Measurements from ENCODE around the gene PDZRN3. TPM values are rescaled to one million over a fixed set of nuclear protein-coding genes. Genes with fewer than 3 reads are reported as not detected.

The PDZRN3 gene
- total RNA-seq, 2 experiments from 2014 or later = not detected

GRCh38 chr3:73484656-73485248, 140.0 kb downstream of the PDZRN3 start:
- H3K36me3 Mint-ChIP-seq (ENCODE audit: low read depth) = no peaks in the 10 kb centered on the region
- H3K9me3 Mint-ChIP-seq (ENCODE audit: insufficient read depth) = no peaks in the 10 kb centered on the region
- H3K27me3 Mint-ChIP-seq (ENCODE audit: low read depth) = peaks cover 6% of the 10 kb centered on the region
- DNase-seq (no peak), ATAC-seq (no peak)
- no peak overlapping the region for H3K4me3 Mint-ChIP-seq
- no peaks in the 10 kb centered on the region for H3K4me1 Mint-ChIP-seq (ENCODE audit: low read depth)
- ChIA-PET POLR2A (no interaction called here), CTCF (interaction anchor here (0.6 kb wide), 1 partner anchor 1762 kb away, joined by 3 read pairs; no protein-coding TSS in a partner anchor)
- no peak overlapping the region for H3K27ac Mint-ChIP-seq

GRCh38 chr3:73481888-73482287, 142.9 kb downstream of the PDZRN3 start:
- Mint-ChIP-seq H3K27ac (no peak overlapping the region), H3K4me1 (ENCODE audit: low read depth) (no peaks in the 10 kb centered on the region), H3K27me3 (ENCODE audit: low read depth) (peaks cover 10% of the 10 kb centered on the region), H3K9me3 (ENCODE audit: insufficient read depth) (no peaks in the 10 kb centered on the region), H3K4me3 (no peak overlapping the region), H3K36me3 (ENCODE audit: low read depth) (no peaks in the 10 kb centered on the region)
- DNase-seq (no peak), ATAC-seq (no peak)
- ChIA-PET CTCF (no interaction called here), POLR2A (no interaction called here)

GRCh38 chr3:73480187-73480672, 144.5 kb downstream of the PDZRN3 start:
- no peak for ATAC-seq
- H3K27me3 Mint-ChIP-seq (ENCODE audit: low read depth) = peaks cover 12% of the 10 kb centered on the region
- H3K27ac Mint-ChIP-seq = no peak overlapping the region

GRCh38 chr3:73479325-73479724, 145.4 kb downstream of the PDZRN3 start:
- ChIA-PET POLR2A (no interaction called here), CTCF (no interaction called here)
- ATAC-seq = no peak
- H3K27ac Mint-ChIP-seq = no peak overlapping the region
- H3K4me1 Mint-ChIP-seq (ENCODE audit: low read depth) = no peaks in the 10 kb centered on the region
- no peak for DNase-seq
- peaks cover 14% of the 10 kb centered on the region for H3K27me3 Mint-ChIP-seq (ENCODE audit: low read depth)
- H3K36me3 Mint-ChIP-seq (ENCODE audit: low read depth) = no peaks in the 10 kb centered on the region
- H3K4me3 Mint-ChIP-seq = no peak overlapping the region
- no peaks in the 10 kb centered on the region for H3K9me3 Mint-ChIP-seq (ENCODE audit: insufficient read depth)

More at GRCh38 chr3:73480187-73480672, 144.5 kb downstream of the PDZRN3 start:
- Mint-ChIP-seq H3K36me3 (ENCODE audit: low read depth) (no peaks in the 10 kb centered on the region), H3K4me3 (no peak overlapping the region), H3K9me3 (ENCODE audit: insufficient read depth) (no peaks in the 10 kb centered on the region), H3K4me1 (ENCODE audit: low read depth) (no peaks in the 10 kb centered on the region)
- CTCF ChIA-PET = no interaction called here
- POLR2A ChIA-PET = no interaction called here
- no peak for DNase-seq

- ChIA-PET POLR2A (no interaction called here), CTCF (no interaction called here)
- H3K4me1 Mint-ChIP-seq (ENCODE audit: low read depth) = no peaks in the 10 kb centered on the region
- no peak overlapping the region for H3K27ac Mint-ChIP-seq
- peaks cover 12% of the 10 kb centered on the region for H3K27me3 Mint-ChIP-seq (ENCODE audit: low read depth)
- H3K4me3 Mint-ChIP-seq = no peak overlapping the region
- no peak for DNase-seq
- no peaks in the 10 kb centered on the region for H3K36me3 Mint-ChIP-seq (ENCODE audit: low read depth)
- ATAC-seq = no peak
- H3K9me3 Mint-ChIP-seq (ENCODE audit: insufficient read depth) = no peaks in the 10 kb centered on the region
These were observed 145.9 kb downstream of the PDZRN3 start for GRCh38 chr3:73478858-73479257.

- CTCF ChIA-PET = no interaction called here
- no peak overlapping the region for H3K4me3 Mint-ChIP-seq
- ATAC-seq (no peak), DNase-seq (no peak)
- H3K36me3 Mint-ChIP-seq (ENCODE audit: low read depth) = no peaks in the 10 kb centered on the region
- POLR2A ChIA-PET = no interaction called here
- no peak overlapping the region for H3K27ac Mint-ChIP-seq
- no peaks in the 10 kb centered on the region for H3K9me3 Mint-ChIP-seq (ENCODE audit: insufficient read depth)
- no peaks in the 10 kb centered on the region for H3K4me1 Mint-ChIP-seq (ENCODE audit: low read depth)
- peaks cover 19% of the 10 kb centered on the region for H3K27me3 Mint-ChIP-seq (ENCODE audit: low read depth)
These were observed 149.0 kb downstream of the PDZRN3 start for GRCh38 chr3:73475717-73476116.

GRCh38 chr3:73475175-73475574, 149.6 kb downstream of the PDZRN3 start:
- Mint-ChIP-seq H3K4me1 (ENCODE audit: low read depth) (no peaks in the 10 kb centered on the region), H3K36me3 (ENCODE audit: low read depth) (no peaks in the 10 kb centered on the region), H3K4me3 (no peak overlapping the region), H3K9me3 (ENCODE audit: insufficient read depth) (no peaks in the 10 kb centered on the region), H3K27ac (no peak overlapping the region), H3K27me3 (ENCODE audit: low read depth) (peaks cover 19% of the 10 kb centered on the region)
- ATAC-seq (no peak), DNase-seq (no peak)
- CTCF ChIA-PET = no interaction called here
- POLR2A ChIA-PET = no interaction called here

GRCh38 chr3:73474619-73475018, 150.1 kb downstream of the PDZRN3 start:
- no peaks in the 10 kb centered on the region for H3K36me3 Mint-ChIP-seq (ENCODE audit: low read depth)
- DNase-seq = no peak
- ChIA-PET CTCF (no interaction called here), POLR2A (no interaction called here)
- no peaks in the 10 kb centered on the region for H3K4me1 Mint-ChIP-seq (ENCODE audit: low read depth)
- H3K27ac Mint-ChIP-seq = no peak overlapping the region
- H3K9me3 Mint-ChIP-seq (ENCODE audit: insufficient read depth) = no peaks in the 10 kb centered on the region
- no peak for ATAC-seq
- H3K4me3 Mint-ChIP-seq = no peak overlapping the region
- H3K27me3 Mint-ChIP-seq (ENCODE audit: low read depth) = peaks cover 19% of the 10 kb centered on the region

- Mint-ChIP-seq H3K4me1 (ENCODE audit: low read depth) (no peaks in the 10 kb centered on the region), H3K27me3 (ENCODE audit: low read depth) (peaks cover 19% of the 10 kb centered on the region), H3K4me3 (no peak overlapping the region), H3K36me3 (ENCODE audit: low read depth) (no peaks in the 10 kb centered on the region), H3K9me3 (ENCODE audit: insufficient read depth) (no peaks in the 10 kb centered on the region), H3K27ac (no peak overlapping the region)
- POLR2A ChIA-PET = no interaction called here
- no peak for DNase-seq
- CTCF ChIA-PET = no interaction called here
- ATAC-seq = no peak
These were observed 150.8 kb downstream of the PDZRN3 start for GRCh38 chr3:73473898-73474416.

- Mint-ChIP-seq H3K27ac (no peak overlapping the region), H3K36me3 (ENCODE audit: low read depth) (no peaks in the 10 kb centered on the region), H3K9me3 (ENCODE audit: insufficient read depth) (no peaks in the 10 kb centered on the region)
These were observed 151.4 kb downstream of the PDZRN3 start for GRCh38 chr3:73473181-73473897.

GRCh38 chr3:73471986-73472787, 152.6 kb downstream of the PDZRN3 start:
- no peaks in the 10 kb centered on the region for H3K36me3 Mint-ChIP-seq (ENCODE audit: low read depth)
- H3K27ac Mint-ChIP-seq = no peak overlapping the region
- DNase-seq (no peak), ATAC-seq (no peak)
- H3K27me3 Mint-ChIP-seq (ENCODE audit: low read depth) = peaks cover 16% of the 10 kb centered on the region
- CTCF ChIA-PET = no interaction called here
- no peak overlapping the region for H3K4me3 Mint-ChIP-seq
- no peaks in the 10 kb centered on the region for H3K4me1 Mint-ChIP-seq (ENCODE audit: low read depth)
- POLR2A ChIA-PET = no interaction called here
- no peaks in the 10 kb centered on the region for H3K9me3 Mint-ChIP-seq (ENCODE audit: insufficient read depth)

More at GRCh38 chr3:73473181-73473897, 151.4 kb downstream of the PDZRN3 start:
- ChIA-PET POLR2A (no interaction called here), CTCF (no interaction called here)
- H3K4me1 Mint-ChIP-seq (ENCODE audit: low read depth) = no peaks in the 10 kb centered on the region
- peaks cover 19% of the 10 kb centered on the region for H3K27me3 Mint-ChIP-seq (ENCODE audit: low read depth)
- H3K4me3 Mint-ChIP-seq = no peak overlapping the region
- ATAC-seq (no peak), DNase-seq (no peak)

GRCh38 chr3:73470860-73471259, 153.9 kb downstream of the PDZRN3 start:
- DNase-seq (no peak), ATAC-seq (no peak)
- H3K4me3 Mint-ChIP-seq = no peak overlapping the region
- H3K9me3 Mint-ChIP-seq (ENCODE audit: insufficient read depth) = no peaks in the 10 kb centered on the region
- H3K36me3 Mint-ChIP-seq (ENCODE audit: low read depth) = no peaks in the 10 kb centered on the region
- peaks cover 13% of the 10 kb centered on the region for H3K27me3 Mint-ChIP-seq (ENCODE audit: low read depth)
- ChIA-PET CTCF (no interaction called here), POLR2A (interaction anchor here (0.5 kb wide), 1 partner anchor 41 kb away, joined by 3 read pairs; no protein-coding TSS in a partner anchor)
- H3K27ac Mint-ChIP-seq = no peak overlapping the region
- no peaks in the 10 kb centered on the region for H3K4me1 Mint-ChIP-seq (ENCODE audit: low read depth)

All from activated CD8-positive, alpha-beta T cell treated with anti-CD3 and anti-CD28 coated beads, Interleukin-2, amount 10 ng/mL, durations not matched to agents 7 days and 5 days (primary cell).